ENCODE results near the gene TPGS1. TPM values are rescaled to one million over a fixed set of nuclear protein-coding genes. Genes with fewer than 3 reads are reported as not detected.

Gene TPGS1
- total RNA-seq, 6 experiments from 2014 or later: 20.2 to 24.7 (median 21.1) TPM

DNA sequence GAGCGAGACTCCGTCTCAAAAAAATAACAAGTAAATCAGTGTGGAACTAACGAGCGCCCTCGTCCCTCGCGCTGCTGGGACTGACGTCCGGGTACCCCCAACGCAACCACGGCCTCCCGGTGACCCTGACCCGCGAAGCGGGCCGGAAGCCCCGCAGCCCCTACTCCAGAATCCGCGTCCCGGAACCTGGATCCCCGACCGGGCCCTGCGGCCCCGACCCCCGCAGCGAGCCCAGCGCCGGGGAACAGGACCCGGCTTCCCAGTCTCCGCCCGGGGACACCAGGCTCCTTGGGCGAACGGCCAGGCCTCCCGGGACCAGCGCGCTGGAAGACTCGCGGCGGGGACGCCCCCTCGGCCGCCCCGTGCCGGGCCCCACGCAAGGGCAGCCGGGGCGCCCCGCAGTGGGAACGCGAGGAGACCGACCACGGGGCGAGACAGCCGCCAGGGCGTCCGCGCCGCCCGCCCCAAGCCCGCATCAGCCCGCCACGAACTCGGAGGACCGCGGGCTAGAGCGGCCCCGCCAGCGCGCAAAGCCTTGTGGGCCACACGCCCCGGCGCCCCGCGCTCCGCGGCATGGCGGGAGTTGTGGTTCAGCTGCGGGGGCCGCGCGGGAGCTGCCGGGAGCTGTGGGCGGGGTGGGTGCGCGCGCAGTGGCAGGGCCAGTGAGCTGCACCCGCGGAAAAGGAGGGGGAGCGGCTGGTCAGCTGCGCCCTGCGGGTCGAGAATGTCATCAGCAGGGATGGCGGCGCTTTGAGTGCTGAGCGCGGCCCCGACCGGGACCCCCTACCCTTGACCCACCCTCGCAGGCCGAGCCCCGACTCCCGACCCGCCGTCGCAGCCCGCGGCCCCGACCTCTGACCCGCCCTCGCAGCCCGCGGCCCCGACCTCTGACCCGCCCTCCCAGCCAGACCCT, 18.5 kb upstream of the TPGS1 start:
- Mint-ChIP-seq H3K4me1 (ENCODE audit: low read depth) (peaks cover 6% of the 10 kb centered on the region; the same call in 1 of the 2 replicates), H3K27ac (peak overlapping the region; percentile 54; the same call in 1 of the 2 replicates), H3K9me3 (peaks cover 11% of the 10 kb centered on the region), H3K4me3 (peak overlapping the region; percentile 83), H3K36me3 (ENCODE audit: low read depth) (peaks cover 7% of the 10 kb centered on the region; the same call in 1 of the 2 replicates), H3K27me3 (ENCODE audit: insufficient read depth) (peaks cover 7% of the 10 kb centered on the region)
- DNase-seq: peak; percentile 89
- TF ChIP-seq, protein P1, sequence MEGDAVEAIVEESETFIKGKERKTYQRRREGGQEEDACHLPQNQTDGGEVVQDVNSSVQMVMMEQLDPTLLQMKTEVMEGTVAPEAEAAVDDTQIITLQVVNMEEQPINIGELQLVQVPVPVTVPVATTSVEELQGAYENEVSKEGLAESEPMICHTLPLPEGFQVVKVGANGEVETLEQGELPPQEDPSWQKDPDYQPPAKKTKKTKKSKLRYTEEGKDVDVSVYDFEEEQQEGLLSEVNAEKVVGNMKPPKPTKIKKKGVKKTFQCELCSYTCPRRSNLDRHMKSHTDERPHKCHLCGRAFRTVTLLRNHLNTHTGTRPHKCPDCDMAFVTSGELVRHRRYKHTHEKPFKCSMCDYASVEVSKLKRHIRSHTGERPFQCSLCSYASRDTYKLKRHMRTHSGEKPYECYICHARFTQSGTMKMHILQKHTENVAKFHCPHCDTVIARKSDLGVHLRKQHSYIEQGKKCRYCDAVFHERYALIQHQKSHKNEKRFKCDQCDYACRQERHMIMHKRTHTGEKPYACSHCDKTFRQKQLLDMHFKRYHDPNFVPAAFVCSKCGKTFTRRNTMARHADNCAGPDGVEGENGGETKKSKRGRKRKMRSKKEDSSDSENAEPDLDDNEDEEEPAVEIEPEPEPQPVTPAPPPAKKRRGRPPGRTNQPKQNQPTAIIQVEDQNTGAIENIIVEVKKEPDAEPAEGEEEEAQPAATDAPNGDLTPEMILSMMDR (IDR thresholded peaks at IDR 0.05): peak; percentile 16

DNA sequence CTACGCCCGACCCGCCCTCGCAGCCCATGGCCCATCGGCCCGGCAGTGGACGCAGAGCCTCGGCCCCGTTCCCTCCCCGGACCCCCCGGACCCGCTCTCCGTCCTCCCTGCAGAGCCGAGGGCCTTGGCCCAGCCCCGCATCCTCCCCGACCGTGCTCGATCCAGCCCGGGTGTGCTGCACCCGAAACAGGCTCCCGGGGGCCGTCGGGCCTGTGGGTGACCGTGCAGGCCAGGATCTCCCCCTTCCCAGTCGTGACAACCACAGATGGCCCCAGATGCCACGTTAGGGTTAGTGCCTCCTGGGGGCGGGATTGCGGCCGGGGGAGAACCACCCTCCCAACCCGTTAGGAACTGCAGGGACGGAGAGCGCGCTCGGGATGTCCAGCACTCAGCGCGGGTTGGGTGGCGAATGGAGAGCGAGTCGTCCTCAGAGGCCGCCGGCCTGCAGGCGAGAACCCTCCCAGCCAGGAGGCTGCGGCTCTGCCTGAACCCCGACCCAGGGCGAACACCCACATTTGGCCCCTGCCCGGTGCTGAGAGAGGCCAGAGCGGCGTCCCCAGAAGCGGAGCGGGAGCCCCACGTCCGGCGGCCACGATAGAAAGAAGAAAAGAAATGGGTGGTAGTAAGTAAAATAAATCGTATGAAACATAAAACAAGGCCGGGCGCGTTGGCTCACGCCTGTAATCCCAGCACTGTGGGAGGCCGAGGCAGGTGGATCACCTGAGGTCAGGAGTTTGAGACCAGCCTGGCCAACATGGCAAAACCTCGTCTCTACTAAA, 17.7 kb upstream of the TPGS1 start:
- TF ChIP-seq, protein P1 (IDR thresholded peaks at IDR 0.05): no peak; the same call in 1 of the 2 replicates
- H3K36me3 Mint-ChIP-seq (ENCODE audit: low read depth): peaks cover 9% of the 10 kb centered on the region; the same call in 1 of the 2 replicates
- H3K4me3 Mint-ChIP-seq: peak overlapping the region; percentile 83
- no peak for DNase-seq
- peaks cover 5% of the 10 kb centered on the region for H3K27me3 Mint-ChIP-seq (ENCODE audit: insufficient read depth)
- H3K4me1 Mint-ChIP-seq (ENCODE audit: low read depth): peaks cover 6% of the 10 kb centered on the region; the same call in 1 of the 2 replicates
- peaks cover 12% of the 10 kb centered on the region for H3K9me3 Mint-ChIP-seq
- peak overlapping the region; percentile 54 for H3K27ac Mint-ChIP-seq

DNA sequence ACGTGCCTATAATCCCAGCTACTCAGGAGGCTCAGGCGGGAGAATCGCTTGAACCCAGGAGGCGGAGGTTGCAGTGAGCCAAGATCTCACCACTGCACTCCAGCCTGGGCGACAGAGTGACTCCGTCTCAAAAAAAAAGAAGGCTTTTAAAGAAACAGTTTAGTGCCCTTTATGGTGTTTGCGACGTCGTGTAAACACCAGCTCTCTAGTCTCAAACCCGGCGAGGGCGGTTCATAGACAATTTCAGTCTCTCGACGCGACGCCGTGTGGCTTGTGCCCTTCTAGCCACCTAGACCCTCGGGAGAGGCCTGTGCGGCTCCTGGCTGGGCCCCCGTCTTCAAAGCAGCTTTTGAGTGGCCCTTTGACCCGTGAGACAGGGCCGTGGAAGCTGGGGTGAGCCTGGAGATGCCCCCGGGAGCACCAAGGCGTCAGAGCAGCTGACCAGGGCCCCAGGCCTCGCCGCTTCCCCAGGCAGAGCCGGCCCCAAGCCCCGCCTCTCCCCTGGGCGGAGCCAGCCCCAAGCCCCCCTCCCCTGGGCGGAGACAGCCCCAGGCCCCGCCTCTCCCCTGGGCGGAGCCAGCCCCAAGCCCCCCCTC, 16.1 kb upstream of the TPGS1 start:
- TF ChIP-seq, protein P1 (IDR thresholded peaks at IDR 0.05): no peak
- Mint-ChIP-seq H3K4me1 (ENCODE audit: low read depth) (no peaks in the 10 kb centered on the region), H3K27me3 (ENCODE audit: insufficient read depth) (peaks cover 8% of the 10 kb centered on the region), H3K36me3 (ENCODE audit: low read depth) (peaks cover 9% of the 10 kb centered on the region; the same call in 1 of the 2 replicates), H3K27ac (no peak overlapping the region), H3K9me3 (peaks cover 12% of the 10 kb centered on the region), H3K4me3 (no peak overlapping the region)
- DNase-seq: no peak

DNA sequence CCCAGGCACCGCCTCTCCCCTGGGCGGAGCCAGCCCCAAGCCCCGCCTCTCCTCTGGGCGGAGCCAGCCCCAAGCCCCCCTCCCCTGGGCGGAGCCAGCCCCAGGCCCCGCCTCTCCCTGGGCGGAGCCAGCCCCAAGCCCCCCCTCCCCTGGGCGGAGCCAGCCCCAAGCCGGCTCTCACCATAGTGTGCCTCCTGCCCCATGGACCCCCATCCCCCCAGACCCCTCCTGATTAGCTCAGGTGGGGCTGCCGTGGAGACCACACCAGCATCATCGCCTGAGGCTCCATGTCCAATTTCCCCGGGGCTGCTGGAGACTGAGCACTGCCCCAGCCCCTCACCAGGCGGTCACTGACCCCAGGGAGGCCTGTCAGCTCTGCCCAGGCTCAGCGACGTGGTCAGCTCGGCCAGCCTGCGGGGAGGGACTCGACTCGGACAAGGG, 15.2 kb upstream of the TPGS1 start:
- H3K27me3 Mint-ChIP-seq (ENCODE audit: insufficient read depth): peaks cover 8% of the 10 kb centered on the region
- H3K4me3 Mint-ChIP-seq: no peak overlapping the region
- H3K9me3 Mint-ChIP-seq: peaks cover 12% of the 10 kb centered on the region
- no peaks in the 10 kb centered on the region for H3K4me1 Mint-ChIP-seq (ENCODE audit: low read depth)
- DNase-seq: no peak
- no peak overlapping the region for H3K27ac Mint-ChIP-seq
- TF ChIP-seq, protein P1 (IDR thresholded peaks at IDR 0.05): no peak
- peaks cover 9% of the 10 kb centered on the region; the same call in 1 of the 2 replicates for H3K36me3 Mint-ChIP-seq (ENCODE audit: low read depth)

Data from HFFc6 (cell line).